Ectodermal cell (in vitro differentiated cells): ENCODE measurements around the gene ERRFI1.

ENCODE experiments used
- H3K27ac ChIP-seq: 2 replicates; pipeline ENCODE4 v1.7.0; 2013; ENCODE audit warnings: mild to moderate bottlenecking, low read depth, low read length; ENCODE audit not compliant: insufficient read depth, poor library complexity, severe bottlenecking
- H3K27me3 ChIP-seq: 2 replicates; pipeline ENCODE4 v1.7.0; 2013; ENCODE audit warnings: mild to moderate bottlenecking, low read length; ENCODE audit not compliant: insufficient read depth, control insufficient read depth, poor library complexity, severe bottlenecking
- H3K36me3 ChIP-seq: one replicate; pipeline ENCODE4 v1.7.0; 2013; ENCODE audit warnings: low read length; ENCODE audit not compliant: control insufficient read depth, insufficient read depth
- H3K4me1 ChIP-seq: one replicate; pipeline ENCODE4 v1.7.0; 2013; ENCODE audit warnings: low read length; ENCODE audit not compliant: control insufficient read depth, insufficient read depth
- H3K4me3 ChIP-seq: 2 replicates; pipeline ENCODE4 v1.7.0; 2013; ENCODE audit warnings: low read depth, low read length, control low read depth; ENCODE audit not compliant: insufficient read depth
- H3K9me3 ChIP-seq: 2 replicates; pipeline ENCODE4 v1.7.0; 2013; ENCODE audit warnings: mild to moderate bottlenecking, low read length, moderate library complexity; ENCODE audit not compliant: control insufficient read depth
- WGBS, 2 experiments: methylation state at CpG; one replicate each; pipeline ENCODE4 v1.1.7; 2013; ENCODE audit warnings: missing lambda C conversion rate in 2 of 2; 5-methylcytosine and 5-hydroxymethylcytosine counted together

ERRFI1 gene

DNA sequence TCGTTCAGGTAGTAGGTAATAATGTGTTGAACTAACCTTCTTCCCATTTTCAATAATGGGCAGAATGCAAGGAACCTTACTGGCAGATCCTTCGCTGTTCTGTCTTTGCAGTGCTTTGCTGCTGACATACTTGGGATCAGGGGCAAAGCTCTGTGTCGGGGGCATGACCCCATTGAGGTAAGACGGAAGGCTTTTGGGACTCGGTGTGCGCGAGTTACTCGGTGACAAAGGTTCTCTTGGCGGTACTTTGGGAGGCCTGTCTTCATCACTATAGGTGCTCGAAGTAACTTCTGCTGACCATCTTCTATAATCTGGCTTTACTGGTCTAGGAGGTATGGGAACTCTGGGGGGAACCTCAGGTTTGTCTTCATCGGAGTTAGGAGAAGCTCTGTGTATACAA is 12.7 kb downstream of the ERRFI1 start:
- WGBS, 2 experiments = 94 to 95% methylated on average over 11 of the region's 11 CpGs
- Histone ChIP-seq H3K4me1 (peaks cover 30% of the 10 kb centered on the region), H3K27ac (no peak overlapping the region), H3K36me3 (peaks cover 15% of the 10 kb centered on the region), H3K9me3 (no peaks in the 10 kb centered on the region), H3K4me3 (no peak overlapping the region), H3K27me3 (no peaks in the 10 kb centered on the region)

GRCh38 chr1:8012955-8013354 is 13.2 kb downstream of the ERRFI1 start:
- no peak overlapping the region for H3K27ac ChIP-seq
- H3K4me3 ChIP-seq = no peak overlapping the region
- H3K9me3 ChIP-seq = no peaks in the 10 kb centered on the region
- H3K36me3 ChIP-seq = peaks cover 15% of the 10 kb centered on the region
- no peaks in the 10 kb centered on the region for H3K27me3 ChIP-seq
- H3K4me1 ChIP-seq = peaks cover 25% of the 10 kb centered on the region
- WGBS, 2 experiments = 96 to 99% methylated on average over 4 of the region's 4 CpGs

GRCh38 chr1:8011923-8012858 is 13.9 kb downstream of the ERRFI1 start:
- no peaks in the 10 kb centered on the region for H3K9me3 ChIP-seq
- 97 to 98% methylated on average over 7 of the region's 7 CpGs for WGBS, 2 experiments
- peaks cover 18% of the 10 kb centered on the region for H3K4me1 ChIP-seq
- H3K27me3 ChIP-seq = no peaks in the 10 kb centered on the region
- peaks cover 15% of the 10 kb centered on the region for H3K36me3 ChIP-seq
- H3K4me3 ChIP-seq = no peak overlapping the region
- H3K27ac ChIP-seq = no peak overlapping the region

DNA sequence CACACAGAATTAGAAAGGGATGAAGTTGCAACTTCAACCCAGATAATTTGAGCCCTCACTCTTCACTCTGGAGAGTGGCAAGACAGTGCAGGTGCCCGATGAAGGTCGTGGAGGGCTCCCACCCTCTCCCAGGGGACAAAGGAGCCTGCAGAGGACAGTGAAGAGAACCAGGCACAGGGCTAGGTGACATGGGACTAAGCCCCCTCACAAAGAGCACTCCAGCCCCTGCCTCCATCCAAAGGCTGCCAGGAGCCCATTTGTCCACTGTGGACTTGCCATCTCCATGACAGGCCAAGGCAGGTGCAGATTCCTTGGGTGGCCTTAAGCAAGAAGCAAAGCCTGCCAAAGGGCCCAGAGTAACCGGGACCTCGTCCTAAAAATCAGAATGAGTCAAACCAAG is 15.1 kb downstream of the ERRFI1 start:
- no peak overlapping the region for H3K27ac ChIP-seq
- H3K36me3 ChIP-seq = peaks cover 15% of the 10 kb centered on the region
- WGBS, 2 experiments = 93 to 94% methylated on average over 4 of the region's 4 CpGs
- no peak overlapping the region for H3K4me3 ChIP-seq
- H3K27me3 ChIP-seq = no peaks in the 10 kb centered on the region
- peaks cover 10% of the 10 kb centered on the region for H3K4me1 ChIP-seq
- no peaks in the 10 kb centered on the region for H3K9me3 ChIP-seq

DNA sequence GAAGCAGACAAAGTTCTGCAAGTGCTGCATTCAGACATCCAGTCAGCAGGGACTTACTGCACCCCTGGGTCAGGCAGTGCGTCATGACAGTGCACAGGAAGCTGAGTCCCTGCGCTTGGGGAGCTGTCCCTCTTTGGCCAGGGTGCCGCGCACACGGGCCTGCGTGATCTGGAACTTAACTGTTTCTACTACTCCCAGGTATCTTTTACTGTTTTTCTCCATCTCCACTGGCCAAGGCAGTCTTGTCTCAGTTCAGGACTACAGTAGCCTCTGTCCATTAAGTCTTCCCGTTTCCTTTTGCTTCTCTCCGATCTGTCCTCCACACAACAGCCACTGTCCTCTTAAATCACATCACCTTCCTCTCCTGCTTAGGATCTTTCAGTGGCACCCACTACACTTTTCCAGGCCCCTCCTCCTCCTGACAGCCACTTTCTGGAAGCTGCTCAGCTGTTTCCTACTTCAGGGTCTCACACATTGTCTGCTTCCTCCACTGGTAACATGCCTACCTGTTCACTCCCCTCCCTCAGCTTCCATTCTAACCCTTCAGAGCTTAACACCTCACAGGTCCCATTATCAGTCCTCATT is 15.9 kb downstream of the ERRFI1 start:
- Histone ChIP-seq H3K27me3 (no peaks in the 10 kb centered on the region), H3K27ac (no peak overlapping the region), H3K4me3 (no peak overlapping the region), H3K9me3 (no peaks in the 10 kb centered on the region), H3K4me1 (peaks cover 1% of the 10 kb centered on the region), H3K36me3 (peaks cover 15% of the 10 kb centered on the region)
- WGBS, 2 experiments = 95% methylated on average over 8 of the region's 8 CpGs

GRCh38 chr1:8009043-8010002 is 16.8 kb downstream of the ERRFI1 start:
- WGBS, 2 experiments = 94 to 97% methylated on average over 18 of the region's 18 CpGs
- Histone ChIP-seq H3K4me3 (no peak overlapping the region), H3K36me3 (peaks cover 14% of the 10 kb centered on the region), H3K27ac (no peak overlapping the region), H3K27me3 (no peaks in the 10 kb centered on the region), H3K9me3 (no peaks in the 10 kb centered on the region), H3K4me1 (no peaks in the 10 kb centered on the region)

GRCh38 chr1:8006037-8006963 is 19.8 kb downstream of the ERRFI1 start:
- H3K27me3 ChIP-seq = no peaks in the 10 kb centered on the region
- 93 to 94% methylated on average over 12 of the region's 12 CpGs for WGBS, 2 experiments

GRCh38 chr1:8004803-8005573 is 21.1 kb downstream of the ERRFI1 start:
- no peak overlapping the region for H3K27ac ChIP-seq
- H3K4me3 ChIP-seq = no peak overlapping the region
- WGBS, 2 experiments = 87 to 89% methylated on average over 17 of the region's 17 CpGs
- H3K9me3 ChIP-seq = no peaks in the 10 kb centered on the region
- no peaks in the 10 kb centered on the region for H3K27me3 ChIP-seq
- no peaks in the 10 kb centered on the region for H3K4me1 ChIP-seq
- no peaks in the 10 kb centered on the region for H3K36me3 ChIP-seq

More at GRCh38 chr1:8006037-8006963, 19.8 kb downstream of the ERRFI1 start:
- Histone ChIP-seq H3K36me3 (no peaks in the 10 kb centered on the region), H3K4me1 (no peaks in the 10 kb centered on the region), H3K4me3 (no peak overlapping the region), H3K9me3 (no peaks in the 10 kb centered on the region), H3K27ac (no peak overlapping the region)
